Esophagus muscularis mucosa (tissue), 4 donors: ENCODE measurements around the gene TTYH1. TPM values are rescaled to one million over a fixed set of nuclear protein-coding genes. Genes with fewer than 3 reads are reported as not detected.

Experiments
- DNase-seq: peaks from one replicate; pipeline ENCODE4 v3.0.0-alpha.2; 2017; ENCODE audit errors: extremely low spot score
- H3K27ac ChIP-seq, 4 donors: fragments of 200-600 bp; sonication (generic); replicated peaks in 1 of 4; 1 replicate in 3 of 4; 2 replicates in 1 of 4; pipeline ENCODE4 v1.5.1; 2016 to 2019; ENCODE audit warnings: mild to moderate bottlenecking in 1 of 4
- H3K27me3 ChIP-seq, 4 donors: fragments of 200-600 bp; sonication (generic); one replicate each; pipeline versions ENCODE4 v1.5.1 to v1.6.0; 2016 to 2019
- H3K36me3 ChIP-seq, 4 donors: fragments of 200-600 bp; sonication (generic); one replicate each; pipeline ENCODE4 v1.5.1; 2016 to 2019
- H3K4me1 ChIP-seq, 4 donors: fragments of 200-600 bp; sonication (generic); one replicate each; pipeline ENCODE4 v1.5.1; 2016 to 2019
- H3K4me3 ChIP-seq, 4 donors: fragments of 200-600 bp; sonication (generic); 1 replicate in 2 of 4; 2 replicates in 2 of 4; pipeline ENCODE4 v1.5.1; 2016 to 2019; ENCODE audit warnings: mild to moderate bottlenecking in 4 of 4, moderate library complexity in 1 of 4
- H3K9me3 ChIP-seq, 4 donors: fragments of 200-600 bp; sonication (generic); 1 replicate in 3 of 4; 2 replicates in 1 of 4; pipeline ENCODE4 v1.5.1; 2016 to 2019
- CTCF ChIP-seq, 3 experiments: fragments of 200-600 bp in 2 of 3; fragments of 450-650 bp in 1 of 3; sonication (generic) in 2 of 3; IDR thresholded peaks; one replicate each; pipeline ENCODE4 v1.5.1; 2017 to 2019; ENCODE audit warnings: antibody characterized with exemption in 3 of 3, mild to moderate bottlenecking in 2 of 3, moderate library complexity in 1 of 3
- EP300 ChIP-seq: sonication (generic); formaldehyde crosslinking; IDR thresholded peaks from one replicate; pipeline ENCODE4 v1.6.1; 2017; ENCODE audit warnings: antibody characterized with exemption
- POLR2A ChIP-seq: fragments of 450-650 bp; IDR thresholded peaks from one replicate; pipeline ENCODE4 v1.6.1; 2017; ENCODE audit warnings: antibody characterized with exemption, moderate library complexity, mild to moderate bottlenecking, low read depth
- POLR2AphosphoS5 ChIP-seq, 2 donors: sonication (generic); formaldehyde crosslinking; IDR thresholded peaks; one replicate each; pipeline ENCODE4 v1.6.1; 2017; ENCODE audit warnings: antibody characterized with exemption in 2 of 2
- WGBS: methylation state at CpG from one replicate; pipeline ENCODE4 v1.1.5; 2018; 5-methylcytosine and 5-hydroxymethylcytosine counted together
- intact Hi-C: fragments of 100-400 bp; cut with DNase I; formaldehyde crosslinking; loops from one replicate; pipeline ENCODE4 v1.15.1; 2023
- total RNA-seq, 4 donors: library from RNA; depleted of rRNA; stranded (reverse); fragments of >200 nt; gene quantifications; one replicate each; pipeline versions ENCODE4 v1.1.0 to v1.2.1, GENCODE V29; 2016

TTYH1 gene
- total RNA-seq, 4 donors from 2014 or later: 0.83 to 8.0 (median 5.6) TPM

GRCh38 chr19:54427586-54427985 is 12.3 kb downstream of the TTYH1 start:
- H3K27me3 ChIP-seq: peaks cover 0 to 90% (median 31%) of the 10 kb centered on the region in 4 donors
- no peak overlapping the region for H3K27ac ChIP-seq
- intact Hi-C loops: no loop called here
- TF ChIP-seq EP300: no peak
- no peak for TF ChIP-seq CTCF (IDR thresholded peaks at IDR 0.05)
- TF ChIP-seq POLR2AphosphoS5 (IDR thresholded peaks at IDR 0.05): no peak
- no peak for TF ChIP-seq POLR2A
- no peaks in the 10 kb centered on the region for H3K36me3 ChIP-seq
- no peak overlapping the region for H3K4me3 ChIP-seq
- H3K9me3 ChIP-seq: no peaks in the 10 kb centered on the region
- 89% methylated on average over 11 of the region's 11 CpGs for WGBS
- H3K4me1 ChIP-seq: peaks cover 18 to 21% (median 20%) of the 10 kb centered on the region in 4 donors
- no peak for DNase-seq

- Histone ChIP-seq H3K4me1 (peaks cover 18 to 21% (median 20%) of the 10 kb centered on the region in 4 donors), H3K27me3 (peaks cover 0 to 90% (median 32%) of the 10 kb centered on the region in 4 donors), H3K27ac (no peak overlapping the region), H3K9me3 (no peaks in the 10 kb centered on the region), H3K4me3 (no peak overlapping the region), H3K36me3 (no peaks in the 10 kb centered on the region)
- TF ChIP-seq POLR2AphosphoS5 (IDR thresholded peaks at IDR 0.05) (no peak), POLR2A (no peak), CTCF (IDR thresholded peaks at IDR 0.05) (no peak), EP300 (no peak)
- no peak for DNase-seq
- intact Hi-C loops: no loop called here
- WGBS: 67% methylated on average over 8 of the region's 11 CpGs
These were observed 13.3 kb downstream of the TTYH1 start for GRCh38 chr19:54428323-54429175.

- WGBS: 58% methylated on average over 8 of the region's 8 CpGs
- Histone ChIP-seq H3K27ac (no peak overlapping the region), H3K4me1 (peaks cover 18 to 24% (median 21%) of the 10 kb centered on the region in 4 donors), H3K9me3 (no peaks in the 10 kb centered on the region), H3K36me3 (no peaks in the 10 kb centered on the region), H3K4me3 (no peak overlapping the region), H3K27me3 (peaks cover 0 to 84% (median 32%) of the 10 kb centered on the region in 4 donors)
- no peak for DNase-seq
- TF ChIP-seq CTCF (IDR thresholded peaks at IDR 0.05): no peak
- no peak for TF ChIP-seq EP300
- no peak for TF ChIP-seq POLR2A
- TF ChIP-seq POLR2AphosphoS5 (IDR thresholded peaks at IDR 0.05): no peak
- intact Hi-C loops: no loop called here
These were observed 13.9 kb downstream of the TTYH1 start for GRCh38 chr19:54429176-54429495.

DNA sequence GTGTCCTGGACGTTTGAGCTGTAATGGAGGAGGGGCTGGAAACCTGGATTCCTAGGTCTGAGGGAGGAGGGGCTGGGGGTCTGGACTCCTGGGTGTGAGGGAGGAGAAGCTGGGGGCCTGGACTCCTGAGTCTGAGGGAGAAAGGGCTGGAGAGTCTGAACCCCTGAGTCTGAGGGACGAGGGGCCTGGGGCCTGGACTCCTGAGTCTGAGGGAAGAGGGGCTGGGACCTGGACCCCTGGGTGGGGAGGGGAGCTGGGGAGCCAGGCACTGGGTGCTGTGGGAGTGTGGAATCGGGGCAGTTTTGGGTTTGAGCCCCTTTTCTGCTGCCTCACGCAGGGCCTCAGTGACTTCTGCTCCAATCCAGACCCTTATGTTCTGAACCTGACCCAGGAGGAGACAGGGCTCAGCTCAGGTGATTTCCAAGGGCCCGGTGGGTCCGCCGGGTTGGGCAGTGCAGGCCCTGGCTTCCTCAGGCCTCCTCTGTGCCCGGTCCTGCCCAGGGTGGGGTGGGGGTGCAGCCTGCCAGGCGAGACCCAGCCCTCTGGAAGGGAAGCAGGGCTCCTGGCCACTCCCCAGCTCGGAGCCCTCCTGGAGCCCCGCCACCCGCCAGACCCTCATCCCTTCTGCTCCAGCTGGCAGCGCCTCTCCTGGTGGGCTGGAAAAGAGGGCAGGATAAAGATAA is 14.4 kb downstream of the TTYH1 start:
- H3K36me3 ChIP-seq: no peaks in the 10 kb centered on the region
- WGBS: 32% methylated on average over 6 of the region's 13 CpGs
- H3K27ac ChIP-seq: no peak overlapping the region
- no peaks in the 10 kb centered on the region for H3K9me3 ChIP-seq
- intact Hi-C loops: no loop called here
- H3K27me3 ChIP-seq: peaks cover 0 to 79% (median 32%) of the 10 kb centered on the region in 4 donors
- peaks cover 21 to 29% (median 26%) of the 10 kb centered on the region in 4 donors for H3K4me1 ChIP-seq
- no peak overlapping the region for H3K4me3 ChIP-seq
- TF ChIP-seq POLR2AphosphoS5 (IDR thresholded peaks at IDR 0.05) (no peak), POLR2A (no peak), CTCF (IDR thresholded peaks at IDR 0.05) (no peak), EP300 (no peak)
- no peak for DNase-seq
